HL-60 (cell line): ENCODE results near the gene EXOC7.

Source experiments
- DNase-seq, 2 experiments: peaks; one replicate each; pipeline ENCODE4 v3.0.0-alpha.2; 2010 to 2020; ENCODE audit warnings: low read depth in 1 of 2, low spot score in 1 of 2
- H3K27ac ChIP-seq: fragments of 250-450 bp; sonication (Bioruptor Pico); replicated peaks from 2 replicates; pipeline ENCODE4 v1.5.1; 2020; ENCODE audit warnings: mild to moderate bottlenecking, moderate library complexity
- H3K27me3 ChIP-seq: fragments of 250-450 bp; sonication (Bioruptor Pico); 2 replicates; pipeline ENCODE4 v1.5.1; 2021; ENCODE audit warnings: mild to moderate bottlenecking, moderate library complexity; ENCODE audit not compliant: insufficient read depth, poor library complexity, severe bottlenecking
- H3K4me3 ChIP-seq: replicated peaks from 2 replicates; pipeline ENCODE4 v1.5.1; 2011; ENCODE audit warnings: mild to moderate bottlenecking, control low read depth, low read length; ENCODE audit not compliant: insufficient read depth
- GABPA ChIP-seq: IDR thresholded peaks from 2 replicates; pipeline ENCODE4 v1.6.1; 2012; ENCODE audit warnings: low read depth
- POLR2AphosphoS5 ChIP-seq: IDR thresholded peaks from 2 replicates; pipeline ENCODE4 v1.6.1; 2012; ENCODE audit warnings: low read depth
- SPI1 ChIP-seq: IDR thresholded peaks from 2 replicates; pipeline ENCODE4 v1.6.1; 2012; ENCODE audit warnings: low read depth, mild to moderate bottlenecking, borderline replicate concordance
- TF ChIP-seq, protein P1 (sequence below): IDR thresholded peaks from one replicate; pipeline ENCODE4 v1.5.1; 2011; ENCODE audit warnings: low read length, control low read depth, inconsistent platforms; ENCODE audit not compliant: insufficient read depth
- TF ChIP-seq, protein P2 (sequence below): IDR thresholded peaks from 2 replicates; pipeline ENCODE4 v1.6.1; 2012; ENCODE audit warnings: low read depth; ENCODE audit not compliant: insufficient replicate concordance

Gene EXOC7

DNA sequence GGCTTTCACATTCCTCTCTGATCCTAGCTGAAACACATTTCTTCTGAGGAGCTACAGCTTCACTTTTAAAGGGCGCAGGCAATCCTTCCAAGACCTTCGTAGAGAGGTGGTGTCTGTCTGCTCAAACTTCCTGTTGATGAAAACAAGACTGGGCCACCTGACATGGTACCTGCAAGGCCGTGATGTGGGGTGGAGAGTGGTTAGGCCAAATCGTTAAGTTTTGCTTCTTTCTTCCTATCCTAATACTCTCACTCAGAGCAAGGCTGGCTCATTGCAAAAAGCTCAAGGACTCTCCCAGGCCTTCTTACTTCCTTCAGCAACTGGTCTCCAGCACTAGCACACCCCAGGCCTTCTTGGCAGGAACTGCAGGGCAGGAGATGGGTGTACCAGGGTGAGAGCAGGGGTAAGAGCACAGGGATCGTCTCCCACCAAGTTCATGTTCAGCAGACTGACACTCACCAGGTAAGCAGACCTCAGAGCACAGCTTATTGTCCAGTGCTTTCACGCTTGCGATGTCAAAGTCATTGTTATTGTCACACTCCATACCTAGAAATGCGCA, 48.4 kb upstream of the EXOC7 start:
- TF ChIP-seq, protein P1, sequence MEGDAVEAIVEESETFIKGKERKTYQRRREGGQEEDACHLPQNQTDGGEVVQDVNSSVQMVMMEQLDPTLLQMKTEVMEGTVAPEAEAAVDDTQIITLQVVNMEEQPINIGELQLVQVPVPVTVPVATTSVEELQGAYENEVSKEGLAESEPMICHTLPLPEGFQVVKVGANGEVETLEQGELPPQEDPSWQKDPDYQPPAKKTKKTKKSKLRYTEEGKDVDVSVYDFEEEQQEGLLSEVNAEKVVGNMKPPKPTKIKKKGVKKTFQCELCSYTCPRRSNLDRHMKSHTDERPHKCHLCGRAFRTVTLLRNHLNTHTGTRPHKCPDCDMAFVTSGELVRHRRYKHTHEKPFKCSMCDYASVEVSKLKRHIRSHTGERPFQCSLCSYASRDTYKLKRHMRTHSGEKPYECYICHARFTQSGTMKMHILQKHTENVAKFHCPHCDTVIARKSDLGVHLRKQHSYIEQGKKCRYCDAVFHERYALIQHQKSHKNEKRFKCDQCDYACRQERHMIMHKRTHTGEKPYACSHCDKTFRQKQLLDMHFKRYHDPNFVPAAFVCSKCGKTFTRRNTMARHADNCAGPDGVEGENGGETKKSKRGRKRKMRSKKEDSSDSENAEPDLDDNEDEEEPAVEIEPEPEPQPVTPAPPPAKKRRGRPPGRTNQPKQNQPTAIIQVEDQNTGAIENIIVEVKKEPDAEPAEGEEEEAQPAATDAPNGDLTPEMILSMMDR = no peak
- TF ChIP-seq SPI1 (no peak), GABPA (no peak), POLR2AphosphoS5 (no peak)
- TF ChIP-seq, protein P2, sequence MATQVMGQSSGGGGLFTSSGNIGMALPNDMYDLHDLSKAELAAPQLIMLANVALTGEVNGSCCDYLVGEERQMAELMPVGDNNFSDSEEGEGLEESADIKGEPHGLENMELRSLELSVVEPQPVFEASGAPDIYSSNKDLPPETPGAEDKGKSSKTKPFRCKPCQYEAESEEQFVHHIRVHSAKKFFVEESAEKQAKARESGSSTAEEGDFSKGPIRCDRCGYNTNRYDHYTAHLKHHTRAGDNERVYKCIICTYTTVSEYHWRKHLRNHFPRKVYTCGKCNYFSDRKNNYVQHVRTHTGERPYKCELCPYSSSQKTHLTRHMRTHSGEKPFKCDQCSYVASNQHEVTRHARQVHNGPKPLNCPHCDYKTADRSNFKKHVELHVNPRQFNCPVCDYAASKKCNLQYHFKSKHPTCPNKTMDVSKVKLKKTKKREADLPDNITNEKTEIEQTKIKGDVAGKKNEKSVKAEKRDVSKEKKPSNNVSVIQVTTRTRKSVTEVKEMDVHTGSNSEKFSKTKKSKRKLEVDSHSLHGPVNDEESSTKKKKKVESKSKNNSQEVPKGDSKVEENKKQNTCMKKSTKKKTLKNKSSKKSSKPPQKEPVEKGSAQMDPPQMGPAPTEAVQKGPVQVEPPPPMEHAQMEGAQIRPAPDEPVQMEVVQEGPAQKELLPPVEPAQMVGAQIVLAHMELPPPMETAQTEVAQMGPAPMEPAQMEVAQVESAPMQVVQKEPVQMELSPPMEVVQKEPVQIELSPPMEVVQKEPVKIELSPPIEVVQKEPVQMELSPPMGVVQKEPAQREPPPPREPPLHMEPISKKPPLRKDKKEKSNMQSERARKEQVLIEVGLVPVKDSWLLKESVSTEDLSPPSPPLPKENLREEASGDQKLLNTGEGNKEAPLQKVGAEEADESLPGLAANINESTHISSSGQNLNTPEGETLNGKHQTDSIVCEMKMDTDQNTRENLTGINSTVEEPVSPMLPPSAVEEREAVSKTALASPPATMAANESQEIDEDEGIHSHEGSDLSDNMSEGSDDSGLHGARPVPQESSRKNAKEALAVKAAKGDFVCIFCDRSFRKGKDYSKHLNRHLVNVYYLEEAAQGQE = no peak
- Histone ChIP-seq H3K4me3 (no peak overlapping the region), H3K27ac (no peak overlapping the region), H3K27me3 (no peaks in the 10 kb centered on the region)
- no peak for DNase-seq

DNA sequence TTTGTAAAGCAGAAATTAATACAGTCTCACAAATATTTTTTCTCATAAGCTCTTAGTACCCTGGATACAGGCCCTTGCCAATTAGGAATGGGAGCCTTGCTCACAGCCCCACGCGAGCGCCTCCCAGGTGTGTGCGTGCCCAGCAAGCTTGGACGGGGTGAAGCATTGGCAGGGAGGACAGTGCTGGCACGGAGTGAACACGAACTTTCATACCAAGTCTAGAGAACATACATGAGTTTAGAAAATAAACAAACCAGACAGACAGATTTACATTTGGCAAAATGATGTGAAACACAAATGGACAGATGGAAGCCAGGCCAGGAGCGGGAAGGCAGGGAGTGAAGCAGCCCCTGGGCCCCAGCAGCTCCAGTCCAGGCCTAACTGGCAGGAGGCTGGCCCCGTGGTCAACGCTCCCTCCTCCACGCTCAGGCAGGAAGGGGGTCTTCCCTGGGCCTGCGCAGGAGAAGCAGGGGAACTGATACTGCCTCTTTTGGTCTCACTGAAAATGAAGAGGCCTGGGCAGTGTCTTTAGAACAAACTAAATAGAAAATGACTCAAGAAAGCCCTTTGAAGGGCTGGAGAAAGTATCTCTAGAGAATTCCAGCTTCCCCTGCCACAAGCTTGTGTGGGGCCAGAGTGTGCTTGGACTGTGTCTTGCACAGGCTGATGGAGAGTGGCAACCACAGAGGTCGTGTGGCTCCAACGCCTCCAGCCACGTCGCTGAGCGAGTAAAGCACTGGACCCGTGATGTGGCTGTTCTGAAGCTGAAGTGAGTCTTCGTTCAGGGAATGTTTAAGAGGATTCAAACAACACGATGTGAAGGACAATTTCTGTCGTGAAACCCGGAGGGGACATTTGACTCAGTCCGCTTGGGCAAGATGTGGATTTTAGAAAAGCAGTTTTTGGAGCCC, 47.4 kb upstream of the EXOC7 start:
- DNase-seq = no peak
- Histone ChIP-seq H3K4me3 (no peak overlapping the region), H3K27ac (no peak overlapping the region), H3K27me3 (no peaks in the 10 kb centered on the region)
- TF ChIP-seq SPI1 = no peak
- TF ChIP-seq, protein P1 = no peak
- TF ChIP-seq, protein P2 = no peak

DNA sequence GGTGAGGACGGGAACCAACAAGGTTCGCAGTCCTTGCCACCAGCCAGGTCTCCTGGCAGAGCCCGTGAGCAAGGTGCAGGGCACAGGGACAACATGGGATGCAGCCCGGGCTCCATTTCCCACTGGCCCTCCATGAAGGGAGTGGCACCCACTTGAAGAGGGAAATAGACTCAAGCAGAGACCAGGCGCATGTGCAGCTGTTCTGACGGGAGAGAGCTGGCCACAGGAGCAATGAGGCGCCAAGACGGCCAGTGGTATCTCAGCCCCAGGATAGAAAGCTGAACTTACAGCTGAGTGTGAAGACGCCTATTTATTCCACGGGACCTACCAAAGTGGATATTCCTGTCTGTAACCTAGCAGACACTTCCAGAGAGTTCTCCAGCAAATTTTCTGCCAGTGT, 45.6 kb upstream of the EXOC7 start:
- TF ChIP-seq SPI1 (no peak), POLR2AphosphoS5 (no peak), GABPA (no peak)
- TF ChIP-seq, protein P2 = no peak
- TF ChIP-seq, protein P1 = no peak
- no peak overlapping the region for H3K27ac ChIP-seq
- H3K27me3 ChIP-seq = no peaks in the 10 kb centered on the region
- DNase-seq = no peak
- no peak overlapping the region for H3K4me3 ChIP-seq
